ENCODE results near the gene ZNF621.

The ZNF621 gene

DNA sequence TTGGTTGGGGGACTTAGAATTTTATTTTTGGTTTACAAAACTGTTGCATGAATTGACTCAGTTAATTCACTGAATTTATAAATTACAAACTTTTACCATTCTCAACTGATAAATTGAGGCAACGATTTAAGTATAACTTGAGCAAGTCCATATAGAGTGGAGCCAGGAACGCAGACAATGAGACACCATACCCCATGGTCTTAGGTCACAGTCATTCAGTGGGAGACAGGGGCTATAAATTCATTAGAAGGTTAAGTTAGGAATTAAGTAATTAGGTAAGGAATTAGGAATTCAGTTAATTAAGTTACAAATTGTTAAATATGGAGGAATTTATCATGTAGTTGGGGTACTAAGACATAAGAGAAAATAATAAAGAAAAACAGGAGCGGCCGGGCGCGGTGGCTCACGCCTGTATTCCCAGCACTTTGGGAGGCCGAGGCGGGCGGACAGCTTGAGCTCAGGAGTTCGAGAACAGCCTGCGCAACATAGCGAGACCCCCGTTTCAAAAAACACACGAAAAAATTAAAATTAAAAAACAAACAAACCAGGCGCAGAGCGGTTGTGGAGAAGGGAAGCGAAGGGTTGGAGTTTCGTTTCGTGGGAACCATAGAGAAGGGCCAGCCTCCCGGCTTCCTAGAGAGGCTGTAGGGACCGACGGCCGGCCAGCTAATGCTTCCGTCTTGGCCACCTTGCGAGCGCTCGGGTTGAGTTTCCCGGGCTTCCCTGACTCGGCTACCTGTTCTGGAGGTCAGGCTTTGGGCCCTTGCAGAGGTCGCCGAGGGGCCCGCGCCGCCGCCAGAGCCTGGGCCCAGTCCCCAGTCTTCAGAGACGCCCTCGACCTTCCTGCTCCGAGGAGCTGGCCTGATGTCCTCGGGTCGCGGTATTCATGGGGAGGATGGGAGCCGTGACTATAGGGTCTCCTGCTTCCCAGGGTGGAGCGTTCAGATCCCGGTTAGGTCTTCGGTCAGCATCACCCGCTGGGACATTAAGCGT is 48.0 kb upstream of the ZNF621 start, which contains the start of gene ZNF619:
Gene ZNF619, plus strand, starts transcription at position 645 of the 993 bp plus-strand sequence. CDS start 858 bp downstream, outside the sequence.
- no peaks in the 10 kb centered on the region for H3K36me3 ChIP-seq (ENCODE audit: control insufficient read depth in 2 of 2, insufficient read depth in 1 of 2, low read length in 2 of 2)
- peak within 1 kb of the TSS; percentile 73 for H3K4me3 ChIP-seq (ENCODE audit: low read depth, low read length)
- peak within 1 kb of the TSS; percentile 56; the same call in 1 of the 2 replicates for H3K27ac ChIP-seq (ENCODE audit: extremely low read depth, low read depth, low read length)
- POLR2A ChIA-PET, result interaction anchor here (0.6 to 2.2 kb wide), 6 partner anchors 12 to 48 kb away, joined by 3 to 20 read pairs (median 5); partner anchors contain the start of genes RPL14, ZNF620 and ZNF621
- no peaks in the 10 kb centered on the region for H3K9me3 ChIP-seq (ENCODE audit: control insufficient read depth, insufficient read depth, low read depth, low read length)
- no peaks in the 10 kb centered on the region; the same call in 1 of the 2 replicates for H3K4me1 ChIP-seq (ENCODE audit: control insufficient read depth, insufficient read depth, low read length)
- CTCF ChIA-PET, result interaction anchor here (0.7 kb wide), 1 partner anchor 141 kb away, joined by 3 read pairs; no protein-coding TSS in a partner anchor
- 0 out of 2 replicates have a peak, but pooled peaks have one; percentile 17 for TF ChIP-seq KLF8 (tag by site-specific recombination; IDR thresholded peaks at IDR 0.05)
- 0 out of 2 replicates have a peak, but pooled peaks have one; percentile 15 for TF ChIP-seq PRDM10 (tag by site-specific recombination; IDR thresholded peaks at IDR 0.05)
- TF ChIP-seq ZNF112 (tag by site-specific recombination; IDR thresholded peaks at IDR 0.05), result no peak
- no peak for TF ChIP-seq ZNF211 (tag by site-specific recombination; IDR thresholded peaks at IDR 0.05; ENCODE audit: low read depth)
- no peak for TF ChIP-seq ZNF791 (tag by site-specific recombination; IDR thresholded peaks at IDR 0.05)
- TF ChIP-seq, protein P1, sequence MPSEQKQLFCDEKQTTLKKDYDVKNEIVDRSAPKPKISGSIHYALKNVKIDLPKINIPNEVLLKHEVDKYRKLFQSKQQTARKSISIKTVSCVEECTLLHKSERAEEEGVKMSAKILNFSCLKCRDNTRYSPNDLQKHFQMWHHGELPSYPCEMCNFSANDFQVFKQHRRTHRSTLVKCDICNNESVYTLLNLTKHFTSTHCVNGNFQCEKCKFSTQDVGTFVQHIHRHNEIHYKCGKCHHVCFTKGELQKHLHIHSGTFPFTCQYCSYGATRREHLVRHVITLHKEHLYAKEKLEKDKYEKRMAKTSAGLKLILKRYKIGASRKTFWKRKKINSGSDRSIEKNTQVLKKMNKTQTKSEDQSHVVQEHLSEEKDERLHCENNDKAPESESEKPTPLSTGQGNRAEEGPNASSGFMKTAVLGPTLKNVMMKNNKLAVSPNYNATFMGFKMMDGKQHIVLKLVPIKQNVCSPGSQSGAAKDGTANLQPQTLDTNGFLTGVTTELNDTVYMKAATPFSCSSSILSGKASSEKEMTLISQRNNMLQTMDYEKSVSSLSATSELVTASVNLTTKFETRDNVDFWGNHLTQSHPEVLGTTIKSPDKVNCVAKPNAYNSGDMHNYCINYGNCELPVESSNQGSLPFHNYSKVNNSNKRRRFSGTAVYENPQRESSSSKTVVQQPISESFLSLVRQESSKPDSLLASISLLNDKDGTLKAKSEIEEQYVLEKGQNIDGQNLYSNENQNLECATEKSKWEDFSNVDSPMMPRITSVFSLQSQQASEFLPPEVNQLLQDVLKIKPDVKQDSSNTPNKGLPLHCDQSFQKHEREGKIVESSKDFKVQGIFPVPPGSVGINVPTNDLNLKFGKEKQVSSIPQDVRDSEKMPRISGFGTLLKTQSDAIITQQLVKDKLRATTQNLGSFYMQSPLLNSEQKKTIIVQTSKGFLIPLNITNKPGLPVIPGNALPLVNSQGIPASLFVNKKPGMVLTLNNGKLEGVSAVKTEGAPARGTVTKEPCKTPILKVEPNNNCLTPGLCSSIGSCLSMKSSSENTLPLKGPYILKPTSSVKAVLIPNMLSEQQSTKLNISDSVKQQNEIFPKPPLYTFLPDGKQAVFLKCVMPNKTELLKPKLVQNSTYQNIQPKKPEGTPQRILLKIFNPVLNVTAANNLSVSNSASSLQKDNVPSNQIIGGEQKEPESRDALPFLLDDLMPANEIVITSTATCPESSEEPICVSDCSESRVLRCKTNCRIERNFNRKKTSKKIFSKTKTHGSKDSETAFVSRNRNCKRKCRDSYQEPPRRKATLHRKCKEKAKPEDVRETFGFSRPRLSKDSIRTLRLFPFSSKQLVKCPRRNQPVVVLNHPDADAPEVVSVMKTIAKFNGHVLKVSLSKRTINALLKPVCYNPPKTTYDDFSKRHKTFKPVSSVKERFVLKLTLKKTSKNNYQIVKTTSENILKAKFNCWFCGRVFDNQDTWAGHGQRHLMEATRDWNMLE (tag by site-specific recombination; conservative IDR thresholded peaks at IDR 0.05; ENCODE audit: low read depth), result peak; percentile 70
- peak; percentile 87 for TF ChIP-seq ZBTB11 (tag by site-specific recombination; conservative IDR thresholded peaks at IDR 0.05; ENCODE audit: low read depth)
- no peak for TF ChIP-seq ZNF510 (tag by site-specific recombination; IDR thresholded peaks at IDR 0.05; ENCODE audit: insufficient replicate concordance)
- TF ChIP-seq ZEB2 (tag by site-specific recombination; IDR thresholded peaks at IDR 0.05), result peak; percentile 31; the same call in 1 of the 2 replicates
- TF ChIP-seq CTCF (tag by site-specific recombination; IDR thresholded peaks at IDR 0.05), result no peak
- TF ChIP-seq ZNF707 (tag by site-specific recombination; IDR thresholded peaks at IDR 0.05), result no peak
- TF ChIP-seq, protein P2, sequence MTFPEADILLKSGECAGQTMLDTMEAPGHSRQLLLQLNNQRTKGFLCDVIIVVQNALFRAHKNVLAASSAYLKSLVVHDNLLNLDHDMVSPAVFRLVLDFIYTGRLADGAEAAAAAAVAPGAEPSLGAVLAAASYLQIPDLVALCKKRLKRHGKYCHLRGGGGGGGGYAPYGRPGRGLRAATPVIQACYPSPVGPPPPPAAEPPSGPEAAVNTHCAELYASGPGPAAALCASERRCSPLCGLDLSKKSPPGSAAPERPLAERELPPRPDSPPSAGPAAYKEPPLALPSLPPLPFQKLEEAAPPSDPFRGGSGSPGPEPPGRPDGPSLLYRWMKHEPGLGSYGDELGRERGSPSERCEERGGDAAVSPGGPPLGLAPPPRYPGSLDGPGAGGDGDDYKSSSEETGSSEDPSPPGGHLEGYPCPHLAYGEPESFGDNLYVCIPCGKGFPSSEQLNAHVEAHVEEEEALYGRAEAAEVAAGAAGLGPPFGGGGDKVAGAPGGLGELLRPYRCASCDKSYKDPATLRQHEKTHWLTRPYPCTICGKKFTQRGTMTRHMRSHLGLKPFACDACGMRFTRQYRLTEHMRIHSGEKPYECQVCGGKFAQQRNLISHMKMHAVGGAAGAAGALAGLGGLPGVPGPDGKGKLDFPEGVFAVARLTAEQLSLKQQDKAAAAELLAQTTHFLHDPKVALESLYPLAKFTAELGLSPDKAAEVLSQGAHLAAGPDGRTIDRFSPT (tag by site-specific recombination; IDR thresholded peaks at IDR 0.05), result no peak
- TF ChIP-seq ZNF2 (tag by site-specific recombination; IDR thresholded peaks at IDR 0.05), result no peak
- TF ChIP-seq GLIS2 (tag by site-specific recombination; IDR thresholded peaks at IDR 0.05), result no peak
- no peak for TF ChIP-seq SCRT2 (tag by site-specific recombination; IDR thresholded peaks at IDR 0.05)
- peak; percentile 33; the same call in 1 of the 2 replicates for TF ChIP-seq ZBTB17 (tag by site-specific recombination; IDR thresholded peaks at IDR 0.05)
- TF ChIP-seq ZNF704 (tag by site-specific recombination; IDR thresholded peaks at IDR 0.05), result no peak
